Neural crest cell (in vitro differentiated cells): Measurements from ENCODE around the gene EPB41L2. TPM values are rescaled to one million over a fixed set of nuclear protein-coding genes. Genes with fewer than 3 reads are reported as not detected.

ENCODE experiments used
- DNase-seq: peaks from one replicate; pipeline ENCODE4 v3.0.0; 2021; ENCODE audit warnings: low read depth, mixed read lengths, low spot score
- H3K27ac Mint-ChIP-seq: one replicate; pipeline ENCODE4 v1.8.0; 2021; ENCODE audit warnings: mild to moderate bottlenecking, mixed read lengths; ENCODE audit not compliant: unreplicated experiment
- H3K27me3 Mint-ChIP-seq: 2 replicates; pipeline ENCODE4 v1.8.0; 2021; ENCODE audit warnings: low read depth, mild to moderate bottlenecking, mixed read lengths
- H3K36me3 Mint-ChIP-seq: 2 replicates; pipeline ENCODE4 v1.8.0; 2021; ENCODE audit warnings: low read depth, mild to moderate bottlenecking, mixed read lengths
- H3K4me1 Mint-ChIP-seq: 2 replicates; pipeline ENCODE4 v1.8.0; 2021; ENCODE audit warnings: mixed read lengths
- H3K4me3 Mint-ChIP-seq: one replicate; pipeline ENCODE4 v1.8.0; 2021; ENCODE audit warnings: mild to moderate bottlenecking, mixed read lengths
- H3K9me3 Mint-ChIP-seq: 2 replicates; pipeline ENCODE4 v1.8.0; 2021; ENCODE audit warnings: mixed read lengths
- CTCF ChIP-seq: fragments of 200-600 bp; sonication (generic); conservative IDR thresholded peaks from 2 replicates; pipeline ENCODE4 v1.5.0; 2021; ENCODE audit warnings: antibody characterized with exemption, mild to moderate bottlenecking
- total RNA-seq: library from RNA; stranded (reverse); gene quantifications from 2 replicates; pipeline ENCODE4 v1.2.1, GENCODE V29; 2021

The EPB41L2 gene
- total RNA-seq, 1 donor from 2014 or later, result 114 TPM

GRCh38 chr6:131004387-131004755 lies 58.7 kb downstream of the EPB41L2 start:
- Mint-ChIP-seq H3K36me3 (peaks cover 32% of the 10 kb centered on the region), H3K4me1 (peaks cover 41% of the 10 kb centered on the region), H3K9me3 (peaks cover 16% of the 10 kb centered on the region), H3K4me3 (no peak overlapping the region), H3K27me3 (no peaks in the 10 kb centered on the region), H3K27ac (no peak overlapping the region)
- no peak for DNase-seq
- no peak for TF ChIP-seq CTCF

GRCh38 chr6:131003488-131004386 lies 59.3 kb downstream of the EPB41L2 start:
- no peak for DNase-seq
- H3K27ac Mint-ChIP-seq, result no peak overlapping the region
- H3K27me3 Mint-ChIP-seq, result no peaks in the 10 kb centered on the region
- H3K9me3 Mint-ChIP-seq, result peaks cover 13% of the 10 kb centered on the region
- peaks cover 27% of the 10 kb centered on the region for H3K36me3 Mint-ChIP-seq
- no peak overlapping the region for H3K4me3 Mint-ChIP-seq
- peaks cover 46% of the 10 kb centered on the region for H3K4me1 Mint-ChIP-seq
- TF ChIP-seq CTCF, result no peak

GRCh38 chr6:131002661-131002980 lies 60.4 kb downstream of the EPB41L2 start:
- H3K4me1 Mint-ChIP-seq, result peaks cover 52% of the 10 kb centered on the region
- no peak for TF ChIP-seq CTCF

DNA sequence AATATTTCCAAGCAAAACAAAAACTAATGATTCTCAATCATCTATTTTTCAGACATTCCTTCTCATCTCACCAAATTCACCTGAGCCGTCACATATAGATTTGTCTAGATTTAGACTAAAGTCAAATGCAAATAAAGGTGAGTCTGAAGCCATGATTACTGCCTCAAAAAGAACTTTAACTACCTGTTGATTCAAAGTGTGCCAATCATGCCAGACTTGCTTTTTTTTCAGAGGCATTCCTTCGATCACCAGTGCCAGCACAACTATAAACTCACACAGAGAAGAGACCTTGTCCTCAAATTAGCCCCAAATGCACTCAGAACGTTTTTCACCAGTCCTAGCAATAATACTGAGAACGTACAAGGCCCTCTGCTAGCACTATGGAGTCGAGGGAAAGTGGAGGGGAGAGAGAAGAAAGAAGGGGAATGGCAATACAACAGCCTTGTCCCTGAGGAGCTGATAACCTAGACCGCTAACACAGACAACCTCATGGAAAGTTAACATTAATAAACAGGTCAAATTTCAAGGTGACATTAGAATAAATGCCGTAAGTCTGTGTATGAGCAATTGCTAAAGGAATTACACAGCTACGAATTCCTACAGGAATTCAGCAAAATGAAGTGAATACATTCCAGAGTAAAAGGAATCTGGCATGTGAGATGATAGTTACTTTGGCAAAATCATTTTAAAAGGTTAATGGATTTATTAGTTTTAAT lies 60.9 kb downstream of the EPB41L2 start:
- Mint-ChIP-seq H3K4me3 (no peak overlapping the region), H3K4me1 (peaks cover 57% of the 10 kb centered on the region), H3K27ac (no peak overlapping the region), H3K27me3 (no peaks in the 10 kb centered on the region), H3K9me3 (peaks cover 6% of the 10 kb centered on the region), H3K36me3 (peaks cover 12% of the 10 kb centered on the region)
- TF ChIP-seq CTCF, result no peak
- no peak for DNase-seq

More at GRCh38 chr6:131002661-131002980, 60.4 kb downstream of the EPB41L2 start:
- Mint-ChIP-seq H3K27me3 (no peaks in the 10 kb centered on the region), H3K4me3 (no peak overlapping the region), H3K36me3 (peaks cover 17% of the 10 kb centered on the region), H3K27ac (no peak overlapping the region), H3K9me3 (peaks cover 11% of the 10 kb centered on the region)
- DNase-seq, result no peak

DNA sequence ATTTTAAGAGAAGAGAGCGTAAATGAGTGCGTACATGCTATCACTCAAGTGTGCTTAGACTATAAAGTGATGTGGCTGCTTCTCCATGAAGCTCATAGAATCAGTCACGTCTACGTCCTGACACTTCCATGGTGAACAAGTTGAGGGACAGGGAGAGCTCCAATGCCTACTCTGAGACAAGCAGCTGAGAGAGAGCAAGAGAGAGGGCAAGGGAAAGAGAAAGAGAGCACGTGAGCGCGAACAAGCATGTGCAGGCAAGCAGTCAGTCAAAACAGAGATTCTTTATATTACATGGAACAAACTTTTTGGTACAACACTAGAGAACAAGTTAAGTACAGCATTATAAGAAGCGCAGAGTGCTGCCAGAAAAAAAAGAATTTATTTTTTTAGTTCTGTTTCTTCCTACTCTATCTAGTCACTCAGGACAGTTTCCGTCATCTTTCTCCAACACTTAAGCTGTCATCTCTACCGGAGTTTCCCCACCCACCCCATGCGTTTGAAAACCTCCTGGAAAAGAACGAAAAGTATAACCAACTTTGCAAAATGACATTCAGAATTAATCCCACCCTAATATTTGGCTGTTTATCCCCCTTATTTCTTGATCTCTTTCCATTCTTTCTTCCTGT lies 61.8 kb downstream of the EPB41L2 start:
- no peak overlapping the region for H3K4me3 Mint-ChIP-seq
- H3K4me1 Mint-ChIP-seq, result peaks cover 61% of the 10 kb centered on the region
- H3K27me3 Mint-ChIP-seq, result no peaks in the 10 kb centered on the region
- H3K27ac Mint-ChIP-seq, result no peak overlapping the region
- TF ChIP-seq CTCF, result no peak
- H3K36me3 Mint-ChIP-seq, result peaks cover 6% of the 10 kb centered on the region
- DNase-seq, result no peak
- no peaks in the 10 kb centered on the region for H3K9me3 Mint-ChIP-seq
